HG03097 (cell line): Measurements from ENCODE around the gene ZNF280B.
"Not testable (repeated sequence)": the region's sequence is repeated elsewhere in the genome, so short reads cannot be mapped to it uniquely, and the experiment has no call there.

ENCODE experiments used
- ATAC-seq: cut with Tn5 transposase; IDR thresholded peaks from one replicate; pipeline ENCODE4 v1.9.1; 2021; ENCODE audit not compliant: unreplicated experiment, low FRiP score

Gene ZNF280B

DNA sequence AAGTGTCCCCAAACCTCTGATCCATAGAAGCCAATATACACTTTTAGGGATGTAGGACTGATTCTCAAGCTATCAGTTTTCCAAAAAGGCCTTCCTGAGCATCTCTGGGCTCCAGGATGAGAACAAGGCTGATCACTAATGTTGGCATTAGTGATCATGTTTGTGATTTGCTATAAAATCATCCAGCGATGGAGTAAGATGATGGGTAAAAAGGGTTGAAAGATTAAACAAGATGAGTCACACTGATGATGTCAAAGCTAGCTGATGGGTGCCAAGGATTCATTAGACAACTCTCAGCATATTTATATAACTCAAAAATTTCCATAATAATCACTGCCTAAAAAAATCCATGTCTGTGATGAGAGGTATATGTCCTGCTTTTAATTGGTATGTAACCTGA, 42.8 kb downstream of the ZNF280B start:
- ATAC-seq: no peak

DNA sequence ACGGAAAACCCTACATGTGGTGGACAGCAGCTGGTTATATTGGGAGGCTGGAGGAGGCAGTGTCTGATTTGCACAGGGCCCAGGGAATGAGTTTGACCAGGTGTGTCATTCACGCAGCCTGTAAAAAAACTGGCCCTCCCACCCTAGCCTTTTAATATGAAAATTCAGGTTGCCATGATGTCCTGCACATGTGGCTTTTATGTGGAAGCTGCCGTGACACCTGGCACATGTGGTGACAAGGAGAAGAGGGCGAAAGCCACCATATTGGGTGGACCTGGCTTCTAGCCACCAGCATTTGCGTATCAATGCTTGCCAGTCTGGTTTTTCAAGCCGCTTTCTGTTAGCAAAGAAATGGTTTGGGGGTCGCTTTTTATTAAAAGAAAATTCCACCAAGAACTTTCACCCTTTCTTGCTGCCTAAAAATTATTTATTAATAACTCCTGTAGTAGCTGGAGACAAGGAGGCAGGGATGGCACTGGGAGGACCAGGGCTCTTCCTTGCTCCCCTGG, 43.4 kb downstream of the ZNF280B start:
- no peak for ATAC-seq

DNA sequence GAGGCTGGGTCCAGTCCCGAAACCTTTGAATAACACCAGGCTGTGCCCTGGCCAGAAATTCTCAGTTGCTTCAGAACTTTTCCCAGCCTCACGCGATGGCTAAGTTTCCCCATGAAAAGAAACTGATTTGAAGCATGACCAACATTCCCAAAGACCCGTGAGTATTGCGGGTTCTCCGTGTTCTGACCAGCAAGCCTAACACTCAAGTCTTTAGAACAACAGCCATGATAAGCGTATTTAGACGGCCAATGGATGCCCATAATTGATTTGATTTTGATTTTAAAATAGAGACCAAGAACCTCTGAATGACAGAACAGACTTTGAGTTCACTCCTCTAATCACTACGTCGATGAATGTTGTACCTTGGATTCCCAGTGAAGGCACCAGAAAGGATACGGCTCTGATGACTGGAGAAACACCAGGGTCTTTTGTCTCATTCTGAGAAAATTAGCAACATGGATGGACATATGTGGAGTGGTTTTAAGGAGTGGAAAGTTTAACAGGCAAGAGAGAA, 43.9 kb downstream of the ZNF280B start:
- ATAC-seq: no peak

DNA sequence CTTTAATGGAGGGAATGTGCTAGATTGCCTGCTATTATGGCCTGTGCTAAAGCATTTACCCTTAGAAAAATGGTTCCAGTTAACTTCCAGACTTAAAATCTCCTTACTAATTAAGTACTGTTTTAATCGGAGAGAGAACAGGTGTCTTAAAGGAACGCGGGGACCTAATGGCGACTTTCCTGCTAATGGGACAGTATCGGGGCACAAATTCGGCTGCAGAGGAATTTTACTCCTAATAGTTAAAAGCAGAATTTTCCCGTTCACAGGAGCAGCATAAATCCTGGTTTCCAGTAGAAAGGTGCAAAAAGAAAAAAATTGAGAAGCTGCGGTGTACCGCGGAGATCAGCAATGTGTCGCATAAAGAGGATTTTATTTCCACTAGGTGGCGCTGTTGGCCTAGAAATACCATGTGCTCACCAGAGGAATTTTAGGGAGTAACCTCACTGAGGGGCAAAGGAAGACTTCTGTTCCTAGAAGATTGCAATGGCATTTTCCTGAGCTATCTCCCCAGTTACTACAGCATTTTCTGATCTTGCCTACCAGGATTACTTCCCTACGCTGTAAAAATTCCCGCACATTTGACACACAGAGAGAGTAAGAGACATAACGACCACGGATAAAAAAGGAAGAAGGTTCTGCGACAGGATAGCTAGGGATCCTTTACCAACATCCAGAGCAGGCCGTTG, 44.5 kb downstream of the ZNF280B start:
- no peak for ATAC-seq

DNA sequence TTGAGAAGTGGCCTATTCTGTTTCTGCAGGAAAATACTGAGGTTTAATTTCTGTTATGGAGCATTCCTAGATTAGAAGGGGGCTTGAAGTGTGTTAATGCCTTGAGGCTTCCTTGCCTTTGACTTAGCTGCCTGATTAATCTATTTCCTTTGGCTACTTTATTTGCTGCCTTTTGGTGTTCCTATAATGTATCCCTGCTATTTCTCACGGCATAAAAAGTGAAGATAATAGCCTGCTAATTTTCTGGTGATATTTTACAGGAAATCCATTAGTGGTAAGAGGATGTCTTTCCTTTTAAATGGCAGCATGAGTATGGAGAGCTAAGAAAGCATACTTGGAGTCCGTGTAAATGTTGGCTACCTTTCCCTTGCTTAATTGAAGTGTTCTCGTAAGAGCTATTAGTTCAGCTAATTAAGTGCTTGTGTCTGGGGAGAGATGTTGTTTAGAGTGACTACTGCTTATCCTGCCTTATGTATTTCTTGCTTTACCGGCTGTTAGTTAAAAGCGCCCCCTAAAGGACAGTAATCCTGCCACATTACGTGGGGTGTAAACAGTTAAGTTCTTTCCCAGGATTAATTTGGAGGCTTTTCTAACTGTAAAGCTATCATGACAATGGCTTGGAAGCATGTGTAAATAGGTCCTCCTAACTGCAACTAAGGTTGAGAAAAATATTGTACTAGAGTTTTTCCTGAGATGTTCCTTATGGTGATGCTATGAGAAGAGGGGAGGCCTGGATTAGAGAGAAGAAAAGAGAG, 45.6 kb downstream of the ZNF280B start:
- no peak for ATAC-seq

DNA sequence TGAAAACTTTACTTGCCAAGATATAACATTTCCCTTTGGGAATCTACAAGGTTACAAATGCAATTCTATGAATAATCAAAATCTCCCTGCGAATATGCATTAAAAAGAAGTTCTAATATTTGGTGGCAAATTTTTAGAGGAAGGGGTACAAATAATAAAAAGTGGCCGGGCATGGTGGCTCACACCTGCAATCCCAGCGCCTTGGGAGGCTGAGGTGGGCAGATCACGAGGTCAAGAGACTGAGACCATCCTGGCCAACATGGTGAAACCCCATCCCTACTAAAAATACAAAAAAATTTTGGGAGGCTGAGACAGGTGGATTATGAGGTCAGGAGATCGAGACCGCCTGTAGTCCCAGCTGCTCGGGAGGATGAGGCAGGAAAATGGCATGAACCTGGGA, 47.0 kb downstream of the ZNF280B start:
- ATAC-seq: no peak

DNA sequence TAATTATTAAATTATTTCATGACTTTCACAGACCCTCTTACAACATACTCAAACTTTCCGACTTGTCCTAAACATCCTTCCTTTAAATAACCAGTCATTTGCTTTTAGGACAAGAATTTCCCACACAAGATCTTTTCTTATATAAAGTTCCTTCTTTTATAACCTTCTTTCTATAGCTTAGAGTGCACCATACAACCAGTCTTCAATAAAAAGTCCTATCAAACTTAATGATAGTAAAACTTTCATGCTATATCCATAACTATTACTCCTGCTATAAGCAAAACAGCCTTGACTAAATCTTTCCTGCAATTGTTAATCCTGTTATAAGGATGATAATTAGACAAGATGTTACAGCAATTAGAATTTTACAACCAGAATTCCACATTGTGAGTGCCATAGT, 47.4 kb downstream of the ZNF280B start:
- no peak for ATAC-seq

DNA sequence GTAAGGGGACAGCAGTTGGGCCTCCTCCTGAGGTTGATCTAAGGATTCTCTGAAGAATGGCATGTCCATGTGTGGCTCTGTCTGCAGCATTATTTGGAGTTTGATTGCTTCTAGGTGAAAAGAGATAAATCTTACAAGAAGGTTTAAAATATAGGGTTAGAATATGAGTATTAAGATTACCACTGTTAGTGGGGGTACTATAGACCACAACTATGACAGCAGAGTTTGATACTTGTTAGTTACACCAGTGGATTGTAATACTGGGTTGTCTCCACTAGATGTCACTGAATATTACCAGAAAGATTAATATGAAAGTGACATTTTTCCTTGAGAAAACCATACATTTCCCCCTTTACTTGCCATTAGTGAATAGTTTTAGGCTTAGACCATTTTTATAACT, 47.9 kb downstream of the ZNF280B start:
- no peak for ATAC-seq

DNA sequence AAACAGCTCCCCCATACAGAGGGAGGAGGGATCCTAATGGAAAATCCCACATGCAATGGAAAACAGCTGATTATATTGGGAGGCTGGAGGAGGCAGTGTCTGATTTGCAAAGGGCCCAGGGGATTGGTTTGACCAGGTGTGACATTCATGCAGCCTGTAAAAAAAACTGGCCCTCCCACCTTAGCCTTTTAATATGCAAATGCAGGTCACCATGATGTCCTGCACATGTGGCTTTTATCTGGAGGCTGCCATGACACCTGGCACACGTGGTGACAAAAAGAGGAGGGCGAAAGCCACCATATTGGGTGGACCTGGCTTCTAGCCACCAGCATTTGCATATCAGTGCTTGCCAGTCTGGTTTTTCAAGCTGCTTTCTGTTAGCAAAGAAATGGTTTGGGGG, 48.5 kb downstream of the ZNF280B start:
- ATAC-seq: no peak

DNA sequence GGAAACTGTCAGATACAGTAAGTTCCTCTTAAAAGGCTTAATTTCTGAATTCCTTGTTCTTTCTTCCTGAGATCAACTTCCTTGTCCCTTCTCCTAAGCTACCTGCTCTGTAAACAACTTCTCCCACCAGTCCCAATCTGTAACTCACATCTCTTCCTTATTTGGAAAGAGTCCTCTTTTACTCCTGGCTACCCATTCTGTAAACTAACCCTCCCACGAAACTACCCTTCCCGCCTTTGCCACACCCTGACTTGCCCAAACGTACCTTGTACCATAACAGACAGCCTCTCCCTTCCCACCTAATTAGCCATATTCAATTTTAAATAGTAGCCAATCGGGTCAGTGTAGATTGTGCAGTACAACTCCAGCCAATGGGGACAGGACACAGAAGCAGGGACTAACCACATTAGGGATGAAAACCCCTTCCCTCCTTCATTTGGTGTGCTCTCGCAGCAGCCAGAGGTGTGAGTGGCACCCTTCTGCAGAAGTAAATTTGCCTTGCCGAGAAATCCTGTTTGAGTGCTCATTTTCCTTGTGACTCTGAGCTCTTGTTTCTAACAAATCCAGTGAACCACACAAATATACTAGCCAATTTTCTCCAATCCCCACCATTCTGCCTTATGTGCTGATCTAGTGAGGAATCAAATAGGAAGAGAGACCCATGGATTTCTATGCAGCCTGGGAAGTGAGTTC, 49.5 kb downstream of the ZNF280B start:
- ATAC-seq: no peak

DNA sequence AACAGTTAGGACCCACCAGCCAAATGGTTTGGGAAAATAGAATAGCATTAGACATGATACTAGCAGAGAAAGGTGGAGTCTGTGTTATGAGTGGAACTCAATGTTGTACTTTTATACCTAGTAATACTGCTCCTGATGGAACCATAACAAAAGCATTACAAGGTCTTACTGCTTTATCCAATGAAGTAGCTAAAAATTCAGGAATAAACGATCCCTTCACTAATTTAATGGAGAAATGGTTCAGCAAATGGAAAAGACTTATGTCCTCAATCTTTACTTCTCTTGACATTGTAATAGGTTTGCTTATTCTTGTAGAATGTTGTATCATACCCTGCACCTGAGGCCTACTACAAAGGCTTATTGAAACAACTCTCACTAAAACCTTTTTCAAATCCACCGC, 50.2 kb downstream of the ZNF280B start:
- no peak for ATAC-seq

DNA sequence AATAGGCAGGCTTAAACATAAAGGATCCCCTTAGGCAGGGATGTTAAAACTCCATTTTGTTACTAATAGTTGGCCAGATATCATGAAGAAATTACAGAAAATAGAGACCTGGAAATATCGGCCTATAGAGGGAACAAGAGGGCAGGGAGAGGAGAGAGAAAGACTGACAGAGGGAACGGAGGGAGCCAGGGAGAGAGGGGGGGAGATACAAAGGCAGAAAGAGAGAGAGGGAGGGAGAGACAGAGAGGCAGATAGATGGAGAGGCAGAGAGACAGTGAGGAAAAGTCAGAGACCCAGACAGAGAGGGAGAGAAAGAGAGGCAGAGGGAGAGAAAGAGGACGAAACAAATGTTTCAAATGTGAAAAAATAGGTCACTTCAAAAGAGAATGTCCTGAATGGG, 53.5 kb downstream of the ZNF280B start:
- no peak for ATAC-seq

DNA sequence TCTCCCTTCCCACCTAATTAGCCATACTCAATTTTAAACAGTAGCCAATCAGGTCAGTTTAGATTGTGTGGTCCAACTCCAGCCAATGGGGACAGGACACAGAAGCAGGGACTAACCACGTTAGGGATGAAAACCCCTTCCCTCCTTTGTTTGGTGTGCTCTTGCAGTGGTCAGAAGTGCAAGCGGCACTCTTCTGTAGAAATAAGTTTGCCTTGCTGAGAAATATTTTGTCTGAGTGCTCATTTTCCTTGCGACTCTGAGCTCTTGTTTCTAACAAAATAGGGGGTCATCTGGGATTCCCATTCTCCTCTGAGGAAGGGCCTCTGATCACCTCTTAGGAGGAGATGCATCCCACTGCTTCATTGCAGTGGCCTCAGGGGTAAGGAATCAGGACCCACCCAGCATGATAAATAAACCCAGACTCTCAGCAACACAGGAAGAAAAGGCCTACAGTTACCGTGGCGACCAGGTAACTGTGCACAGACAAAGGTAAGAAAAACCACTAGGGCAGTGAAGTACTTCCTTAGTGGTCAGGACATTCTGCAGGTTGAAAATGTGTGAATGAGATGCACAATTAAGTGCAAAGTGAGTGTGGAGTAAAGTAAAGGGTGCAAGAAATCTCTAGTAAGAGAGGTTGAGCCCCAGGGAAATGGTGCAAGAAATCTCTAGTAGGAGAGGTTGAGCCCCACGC, 55.4 kb downstream of the ZNF280B start:
- ATAC-seq: no peak

DNA sequence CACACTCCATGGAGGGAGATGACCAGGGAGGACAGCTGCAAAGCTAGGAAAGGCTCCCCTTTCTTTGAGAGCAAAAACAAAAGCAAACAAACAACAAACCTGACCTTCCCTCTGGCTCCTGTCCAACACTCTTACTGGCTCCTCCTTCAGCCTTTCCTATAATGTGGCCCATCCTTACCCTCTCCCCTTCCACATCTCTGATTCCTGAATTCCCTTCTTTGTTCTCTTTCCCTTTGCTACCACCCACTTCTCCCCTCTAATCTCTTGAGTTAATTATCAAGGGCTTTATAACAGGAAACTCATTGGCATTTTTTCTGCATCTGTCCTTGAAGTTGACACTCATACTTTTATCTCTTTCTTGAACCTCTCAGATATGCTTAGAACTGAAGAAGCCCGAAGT, 56.3 kb downstream of the ZNF280B start:
- ATAC-seq: no peak

DNA sequence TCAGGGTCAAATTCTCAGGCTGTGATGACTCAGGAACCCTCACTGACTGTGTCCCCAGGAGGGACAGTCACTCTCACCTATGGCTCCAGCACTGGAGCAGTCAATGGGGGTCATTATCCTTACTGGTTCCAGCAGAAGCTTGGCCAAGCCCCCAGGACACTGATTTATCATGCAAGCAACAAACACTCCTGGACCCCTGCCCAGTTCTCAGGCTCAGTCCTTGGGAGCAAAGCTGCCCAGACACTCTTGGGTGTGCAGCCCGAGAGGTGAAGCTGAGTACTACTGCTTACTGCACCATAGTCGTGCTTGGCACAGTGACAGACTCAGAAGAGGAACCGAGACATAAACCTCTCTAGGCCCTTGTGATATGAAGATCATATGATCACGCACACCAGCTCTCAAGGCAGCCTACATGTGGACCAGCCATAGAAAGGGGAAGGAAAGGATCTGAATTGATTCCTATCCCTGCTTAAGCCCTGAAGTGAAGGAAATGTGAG, 58.2 kb downstream of the ZNF280B start:
- ATAC-seq: peak; percentile 74

DNA sequence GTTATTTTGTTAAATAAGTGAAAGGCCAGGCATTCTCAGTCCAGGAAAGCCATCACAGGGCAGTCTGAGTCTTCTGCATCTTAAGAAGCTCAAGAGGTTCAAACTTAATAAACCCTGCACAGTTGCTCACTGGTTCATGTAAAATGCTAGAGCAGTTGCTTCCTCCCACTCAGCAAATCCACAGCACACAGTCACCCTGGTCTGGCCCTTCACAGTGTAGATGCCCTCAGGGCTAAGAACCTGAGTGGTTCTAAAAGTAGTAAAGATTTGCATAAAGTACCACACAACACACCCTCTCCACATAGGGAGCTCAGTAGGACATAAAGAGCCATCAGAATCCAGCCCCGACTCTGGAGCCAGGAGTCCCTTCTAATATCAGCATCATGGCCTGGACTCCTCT, 58.7 kb downstream of the ZNF280B start:
- ATAC-seq: no peak

DNA sequence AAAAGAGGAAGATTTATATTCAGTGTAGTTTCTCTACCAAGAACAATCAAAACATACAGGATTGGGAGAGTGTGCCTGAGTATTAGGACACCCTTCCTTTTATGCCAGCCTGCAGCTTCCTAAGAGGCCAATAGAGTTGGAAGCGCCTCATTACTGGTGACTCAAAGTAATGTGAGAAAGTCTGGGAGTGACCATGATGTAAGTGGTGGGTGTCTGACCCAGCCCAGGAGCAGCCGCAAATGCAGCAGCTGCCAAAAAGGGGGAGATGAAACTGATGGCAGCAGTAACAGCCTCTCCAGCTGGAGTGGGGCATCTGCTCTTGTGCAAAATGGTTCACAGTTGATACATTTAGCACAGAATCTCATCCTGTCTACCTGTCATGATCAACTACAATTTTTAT, 62.0 kb downstream of the ZNF280B start:
- no peak for ATAC-seq

DNA sequence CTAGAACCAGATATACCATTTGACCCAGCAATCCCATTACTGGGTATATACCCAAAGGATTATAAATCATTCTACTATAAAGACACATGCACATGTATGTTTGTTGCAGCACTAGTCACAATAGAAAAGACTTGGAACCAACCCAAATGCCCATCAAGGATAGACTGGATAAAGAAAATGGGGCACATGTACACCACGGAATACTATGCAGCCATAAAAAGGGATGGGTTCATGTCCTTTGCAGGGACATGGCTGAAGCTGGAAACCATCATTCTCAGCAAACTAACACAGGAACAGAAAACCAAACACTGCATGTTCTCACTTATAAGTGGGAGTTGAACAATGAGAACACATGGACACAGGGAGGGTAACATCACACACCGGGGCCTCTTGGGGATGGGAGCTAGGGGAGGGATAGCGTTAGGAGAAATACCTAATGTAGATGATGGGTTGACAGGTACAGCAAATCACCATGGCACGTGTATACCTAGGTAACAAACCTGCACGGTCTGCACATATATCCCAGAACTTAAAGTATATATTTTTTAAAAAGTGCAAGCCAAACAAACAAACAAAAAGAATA, 64.4 kb downstream of the ZNF280B start:
- ATAC-seq: not testable (repeated sequence)

DNA sequence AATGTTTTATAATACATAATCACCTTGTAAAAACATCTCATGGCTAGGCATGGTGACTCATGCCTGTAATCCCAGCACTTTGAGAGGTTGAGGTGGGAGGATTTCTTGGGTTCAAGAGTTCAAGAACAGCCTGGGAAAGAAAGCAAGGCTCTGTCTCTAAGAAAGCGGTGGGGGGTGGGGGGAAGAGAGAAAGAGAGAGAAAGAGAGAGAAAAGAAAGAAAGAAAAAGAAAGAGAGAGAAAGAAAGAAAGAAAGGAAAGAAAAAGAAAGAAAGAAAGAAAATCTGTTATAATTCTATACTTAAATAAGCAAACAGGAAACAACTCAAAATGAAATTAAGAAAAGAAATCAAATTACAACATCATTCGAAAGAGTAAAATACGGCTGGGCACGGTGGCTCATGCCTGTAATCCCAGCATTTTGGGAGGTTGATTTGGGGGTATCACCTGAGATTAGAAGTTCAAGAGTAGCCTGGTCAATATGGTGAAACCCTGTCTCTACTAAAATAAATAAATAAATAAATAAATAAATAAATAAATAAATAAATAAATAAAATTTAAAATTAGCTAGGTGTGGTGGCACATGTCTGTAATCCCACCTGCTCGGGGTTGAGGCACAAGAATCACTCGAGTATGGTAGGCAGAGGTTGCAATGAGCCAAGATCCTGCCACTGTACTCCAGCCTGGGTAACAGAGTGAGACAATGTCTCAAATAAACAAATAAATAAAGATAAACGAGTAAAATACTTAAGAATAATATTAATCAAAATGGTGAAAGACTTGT, 65.4 kb downstream of the ZNF280B start:
- no peak for ATAC-seq
